CD8-positive, alpha-beta memory T cell (primary cell): Measurements from ENCODE around the gene C1QL1. TPM values are rescaled to one million over a fixed set of nuclear protein-coding genes. Genes with fewer than 3 reads are reported as not detected.

ENCODE experiments used
- CTCF ChIA-PET: fragments of 350-600 bp; sonication (Branson Sonifier 250); formaldehyde crosslinking; loops from one replicate; lab custom pipeline; 2021; ENCODE audit warnings: antibody characterized with exemption; lab: Charles Lee
- POLR2A ChIA-PET: fragments of 350-600 bp; sonication (Branson Sonifier 250); formaldehyde crosslinking; loops from one replicate; lab custom pipeline; 2021; ENCODE audit warnings: antibody characterized with exemption; lab: Charles Lee
- DNase-seq, 5 donors: peaks; one replicate each; pipeline versions ENCODE4 v3.0.0 to v3.0.0-alpha.2; 2020 to 2022; ENCODE audit warnings: mixed read lengths in 1 of 5
- H3K27ac ChIP-seq: one replicate; pipeline ENCODE4 v1.7.0; 2013; ENCODE audit warnings: low read depth, mild to moderate bottlenecking, low read length, moderate library complexity
- H3K27me3 ChIP-seq: 2 replicates; pipeline ENCODE4 v1.7.0; 2013; ENCODE audit warnings: low read length, mild to moderate bottlenecking; ENCODE audit not compliant: insufficient read depth, poor library complexity, severe bottlenecking
- H3K36me3 ChIP-seq: 2 replicates; pipeline ENCODE4 v1.7.0; 2013; ENCODE audit warnings: mild to moderate bottlenecking, low read length, moderate library complexity; ENCODE audit not compliant: insufficient read depth
- H3K4me1 ChIP-seq: 2 replicates; pipeline ENCODE4 v1.7.0; 2013; ENCODE audit warnings: mild to moderate bottlenecking, low read length, moderate library complexity; ENCODE audit not compliant: insufficient read depth
- H3K4me3 ChIP-seq: 2 replicates; pipeline ENCODE4 v1.7.0; 2013; ENCODE audit warnings: mild to moderate bottlenecking, low read length
- H3K9me3 ChIP-seq: 2 replicates; pipeline ENCODE4 v1.7.0; 2013; ENCODE audit warnings: mild to moderate bottlenecking, low read length
- H3K27ac Mint-ChIP-seq, 8 donors: one replicate each; pipeline ENCODE4 v1.8.0; 2020 to 2021; ENCODE audit warnings: mixed read lengths in 8 of 8, mild to moderate bottlenecking in 6 of 8, inconsistent platforms in 3 of 8, moderate library complexity in 3 of 8
- H3K27me3 Mint-ChIP-seq, 2 donors: one replicate each; pipeline ENCODE4 v1.8.0; 2020 to 2021; ENCODE audit warnings: mixed read lengths in 2 of 2, mild to moderate bottlenecking in 1 of 2, moderate library complexity in 1 of 2
- H3K36me3 Mint-ChIP-seq, 3 donors: one replicate each; pipeline ENCODE4 v1.8.0; 2020 to 2021; ENCODE audit warnings: mixed read lengths in 3 of 3, inconsistent platforms in 1 of 3, mild to moderate bottlenecking in 1 of 3
- H3K4me1 Mint-ChIP-seq, 3 donors: one replicate each; pipeline ENCODE4 v1.8.0; 2020 to 2021; ENCODE audit warnings: mixed read lengths in 3 of 3, inconsistent platforms in 1 of 3, mild to moderate bottlenecking in 1 of 3
- H3K4me3 Mint-ChIP-seq, 7 donors: one replicate each; pipeline ENCODE4 v1.8.0; 2020 to 2021; ENCODE audit warnings: mixed read lengths in 7 of 7, mild to moderate bottlenecking in 6 of 7, moderate library complexity in 4 of 7, inconsistent platforms in 2 of 7
- H3K9me3 Mint-ChIP-seq, 5 donors: one replicate each; pipeline ENCODE4 v1.8.0; 2020 to 2022; ENCODE audit warnings: mixed read lengths in 5 of 5, mild to moderate bottlenecking in 3 of 5, moderate library complexity in 2 of 5, inconsistent platforms in 1 of 5
- polyA plus RNA-seq: library from polyadenylated mRNA; unstranded; fragments of 300-500 nt; fragmentation: Illumina TruSeq; gene quantifications from one replicate; pipeline ENCODE4 v1.2.3, GENCODE V29; 2021
- total RNA-seq, 2 experiments: library from RNA; stranded (reverse); gene quantifications; one replicate each; pipeline ENCODE4 v1.2.3, GENCODE V29; 2021

C1QL1 gene
- total and polyA plus RNA-seq, 3 experiments from 2014 or later = not detected

DNA sequence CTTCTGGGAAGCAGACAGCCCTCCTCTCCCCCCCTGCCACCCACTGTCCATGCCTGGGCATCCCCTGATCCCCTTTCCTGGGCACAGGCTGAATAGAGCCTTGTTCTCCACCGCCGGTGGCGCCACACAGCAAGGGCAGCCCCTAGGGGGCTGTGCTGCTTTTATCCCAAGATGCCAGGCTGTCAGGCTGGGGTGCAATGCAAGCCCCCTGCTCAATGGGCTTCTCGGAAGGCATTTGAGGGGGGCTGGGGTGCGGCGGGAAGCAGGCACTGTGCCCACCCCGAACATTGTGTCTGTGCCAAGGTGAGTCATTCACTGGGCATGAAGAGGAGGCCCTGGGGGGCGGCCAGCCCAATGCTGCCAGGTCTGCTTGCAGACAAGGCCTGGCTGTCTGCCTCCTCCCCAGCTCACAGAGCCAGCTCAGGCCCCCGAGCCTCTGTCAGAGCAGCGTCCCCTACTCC lies 51.3 kb downstream of the C1QL1 start:
- Mint-ChIP-seq H3K9me3 (no peaks in the 10 kb centered on the region), H3K4me3 (no peak overlapping the region), H3K36me3 (peaks cover 0 to 2% (median 0%) of the 10 kb centered on the region in 3 donors), H3K4me1 (peaks cover 0 to 5% (median 5%) of the 10 kb centered on the region in 3 donors), H3K27ac (no peak overlapping the region), H3K27me3 (peaks cover 13 to 29% of the 10 kb centered on the region in 2 donors)
- CTCF ChIA-PET = interaction anchor here (1.8 kb wide), 1 partner anchor 104 kb away, joined by 4 read pairs; no protein-coding TSS in a partner anchor
- no peak overlapping the region for H3K27ac ChIP-seq
- H3K36me3 ChIP-seq = no peaks in the 10 kb centered on the region
- DNase-seq = no peak
- H3K27me3 ChIP-seq = no peaks in the 10 kb centered on the region
- POLR2A ChIA-PET = no interaction called here
- no peaks in the 10 kb centered on the region for H3K9me3 ChIP-seq
- no peaks in the 10 kb centered on the region for H3K4me1 ChIP-seq
- H3K4me3 ChIP-seq = no peak overlapping the region

GRCh38 chr17:44915862-44916780 lies 52.0 kb downstream of the C1QL1 start:
- H3K4me3 ChIP-seq = no peak overlapping the region
- Mint-ChIP-seq H3K36me3 (peaks cover 0 to 2% (median 0%) of the 10 kb centered on the region in 3 donors), H3K4me1 (peaks cover 0 to 5% (median 5%) of the 10 kb centered on the region in 3 donors), H3K4me3 (no peak overlapping the region), H3K27me3 (peaks cover 14 to 27% of the 10 kb centered on the region in 2 donors), H3K27ac (peak overlapping the region in 1 of 8 donors; percentile 77), H3K9me3 (no peaks in the 10 kb centered on the region)
- no peak for DNase-seq
- H3K4me1 ChIP-seq = no peaks in the 10 kb centered on the region
- H3K9me3 ChIP-seq = no peaks in the 10 kb centered on the region
- H3K27me3 ChIP-seq = no peaks in the 10 kb centered on the region
- ChIA-PET POLR2A (no interaction called here), CTCF (interaction anchor here (1.8 kb wide), 1 partner anchor 105 kb away, joined by 4 read pairs; no protein-coding TSS in a partner anchor)
- no peaks in the 10 kb centered on the region for H3K36me3 ChIP-seq
- no peak overlapping the region for H3K27ac ChIP-seq

GRCh38 chr17:44915321-44915726 lies 52.8 kb downstream of the C1QL1 start, which contains the start of gene GFAP:
Gene GFAP (minus strand): TSS chr17:44915500. CDS start chr17:44915486, 14 bp downstream.
- peaks cover 0 to 8% (median 5%) of the 10 kb centered on the region in 3 donors for H3K4me1 Mint-ChIP-seq
- Histone ChIP-seq H3K27ac (no peak within 1 kb of the TSS), H3K9me3 (no peaks in the 10 kb centered on the region), H3K4me1 (no peaks in the 10 kb centered on the region), H3K27me3 (no peaks in the 10 kb centered on the region), H3K36me3 (no peaks in the 10 kb centered on the region), H3K4me3 (no peak within 1 kb of the TSS)
- peak within 1 kb of the TSS in 1 of 8 donors; percentile 77 for H3K27ac Mint-ChIP-seq
- peaks cover 18 to 28% of the 10 kb centered on the region in 2 donors for H3K27me3 Mint-ChIP-seq
- ChIA-PET CTCF (no interaction called here), POLR2A (no interaction called here)
- H3K4me3 Mint-ChIP-seq = peak within 1 kb of the TSS in 1 of 7 donors; percentile 51
- DNase-seq = no peak
- H3K9me3 Mint-ChIP-seq = no peaks in the 10 kb centered on the region
- peaks cover 0 to 2% (median 0%) of the 10 kb centered on the region in 3 donors for H3K36me3 Mint-ChIP-seq

GRCh38 chr17:44914698-44915271 lies 53.3 kb downstream of the C1QL1 start:
- Mint-ChIP-seq H3K27me3 (peaks cover 18 to 28% of the 10 kb centered on the region in 2 donors), H3K4me1 (peaks cover 0 to 8% (median 5%) of the 10 kb centered on the region in 3 donors), H3K36me3 (peaks cover 0 to 2% (median 0%) of the 10 kb centered on the region in 3 donors), H3K27ac (no peak overlapping the region), H3K4me3 (peak overlapping the region in 1 of 7 donors; percentile 51), H3K9me3 (no peaks in the 10 kb centered on the region)
- Histone ChIP-seq H3K27me3 (no peaks in the 10 kb centered on the region), H3K27ac (no peak overlapping the region), H3K4me1 (no peaks in the 10 kb centered on the region), H3K4me3 (no peak overlapping the region), H3K36me3 (no peaks in the 10 kb centered on the region), H3K9me3 (no peaks in the 10 kb centered on the region)
- ChIA-PET CTCF (no interaction called here), POLR2A (no interaction called here)
- DNase-seq = no peak

- H3K9me3 ChIP-seq = no peaks in the 10 kb centered on the region
- POLR2A ChIA-PET = no interaction called here
- no peaks in the 10 kb centered on the region for H3K36me3 ChIP-seq
- H3K4me1 ChIP-seq = no peaks in the 10 kb centered on the region
- no peak overlapping the region for H3K4me3 Mint-ChIP-seq
- H3K4me1 Mint-ChIP-seq = peaks cover 0 to 8% (median 5%) of the 10 kb centered on the region in 3 donors
- CTCF ChIA-PET = no interaction called here
- H3K36me3 Mint-ChIP-seq = peaks cover 0 to 2% (median 0%) of the 10 kb centered on the region in 3 donors
- no peak overlapping the region for H3K4me3 ChIP-seq
- H3K9me3 Mint-ChIP-seq = no peaks in the 10 kb centered on the region
- peaks cover 18 to 28% of the 10 kb centered on the region in 2 donors for H3K27me3 Mint-ChIP-seq
- no peak overlapping the region for H3K27ac ChIP-seq
- H3K27ac Mint-ChIP-seq = no peak overlapping the region
- H3K27me3 ChIP-seq = no peaks in the 10 kb centered on the region
- DNase-seq = no peak
Observed at GRCh38 chr17:44914148-44914547, 54.0 kb downstream of the C1QL1 start.

- ChIA-PET POLR2A (no interaction called here), CTCF (interaction anchor here (1.0 kb wide), 1 partner anchor 26 kb away, joined by 3 read pairs; no protein-coding TSS in a partner anchor)
- H3K27ac ChIP-seq = no peak overlapping the region
- no peaks in the 10 kb centered on the region for H3K4me1 ChIP-seq
- Mint-ChIP-seq H3K36me3 (peaks cover 0 to 2% (median 0%) of the 10 kb centered on the region in 3 donors), H3K27ac (peak overlapping the region in 1 of 8 donors; percentile 3), H3K4me1 (peaks cover 0 to 8% (median 5%) of the 10 kb centered on the region in 3 donors), H3K4me3 (no peak overlapping the region), H3K27me3 (peaks cover 18 to 28% of the 10 kb centered on the region in 2 donors), H3K9me3 (no peaks in the 10 kb centered on the region)
- no peaks in the 10 kb centered on the region for H3K36me3 ChIP-seq
- no peak overlapping the region for H3K4me3 ChIP-seq
- no peak for DNase-seq
- H3K27me3 ChIP-seq = no peaks in the 10 kb centered on the region
- H3K9me3 ChIP-seq = no peaks in the 10 kb centered on the region
Observed at GRCh38 chr17:44913676-44914075, 54.4 kb downstream of the C1QL1 start.

- peak overlapping the region in 1 of 8 donors; percentile 20 for H3K27ac Mint-ChIP-seq
- peak overlapping the region in 3 of 7 donors; percentile 34 to 48 (median 35) for H3K4me3 Mint-ChIP-seq
- peaks cover 0 to 8% (median 5%) of the 10 kb centered on the region in 3 donors for H3K4me1 Mint-ChIP-seq
- H3K27ac ChIP-seq = no peak overlapping the region
- peaks cover 0 to 2% (median 0%) of the 10 kb centered on the region in 3 donors for H3K36me3 Mint-ChIP-seq
- H3K27me3 ChIP-seq = no peaks in the 10 kb centered on the region
- no peak overlapping the region for H3K4me3 ChIP-seq
- ChIA-PET POLR2A (no interaction called here), CTCF (interaction anchor here (1.0 kb wide), 1 partner anchor 27 kb away, joined by 3 read pairs; no protein-coding TSS in a partner anchor)
- no peak for DNase-seq
- H3K9me3 Mint-ChIP-seq = no peaks in the 10 kb centered on the region
- no peaks in the 10 kb centered on the region for H3K4me1 ChIP-seq
- H3K27me3 Mint-ChIP-seq = peaks cover 18 to 28% of the 10 kb centered on the region in 2 donors
- no peaks in the 10 kb centered on the region for H3K9me3 ChIP-seq
- no peaks in the 10 kb centered on the region for H3K36me3 ChIP-seq
Observed at GRCh38 chr17:44912763-44913544, 55.1 kb downstream of the C1QL1 start.
